Measurements from ENCODE around the gene IGLL5.
A peak's percentile ranks its signal among the peaks of the same experiment; 100 is the strongest.

IGLL5 gene

DNA sequence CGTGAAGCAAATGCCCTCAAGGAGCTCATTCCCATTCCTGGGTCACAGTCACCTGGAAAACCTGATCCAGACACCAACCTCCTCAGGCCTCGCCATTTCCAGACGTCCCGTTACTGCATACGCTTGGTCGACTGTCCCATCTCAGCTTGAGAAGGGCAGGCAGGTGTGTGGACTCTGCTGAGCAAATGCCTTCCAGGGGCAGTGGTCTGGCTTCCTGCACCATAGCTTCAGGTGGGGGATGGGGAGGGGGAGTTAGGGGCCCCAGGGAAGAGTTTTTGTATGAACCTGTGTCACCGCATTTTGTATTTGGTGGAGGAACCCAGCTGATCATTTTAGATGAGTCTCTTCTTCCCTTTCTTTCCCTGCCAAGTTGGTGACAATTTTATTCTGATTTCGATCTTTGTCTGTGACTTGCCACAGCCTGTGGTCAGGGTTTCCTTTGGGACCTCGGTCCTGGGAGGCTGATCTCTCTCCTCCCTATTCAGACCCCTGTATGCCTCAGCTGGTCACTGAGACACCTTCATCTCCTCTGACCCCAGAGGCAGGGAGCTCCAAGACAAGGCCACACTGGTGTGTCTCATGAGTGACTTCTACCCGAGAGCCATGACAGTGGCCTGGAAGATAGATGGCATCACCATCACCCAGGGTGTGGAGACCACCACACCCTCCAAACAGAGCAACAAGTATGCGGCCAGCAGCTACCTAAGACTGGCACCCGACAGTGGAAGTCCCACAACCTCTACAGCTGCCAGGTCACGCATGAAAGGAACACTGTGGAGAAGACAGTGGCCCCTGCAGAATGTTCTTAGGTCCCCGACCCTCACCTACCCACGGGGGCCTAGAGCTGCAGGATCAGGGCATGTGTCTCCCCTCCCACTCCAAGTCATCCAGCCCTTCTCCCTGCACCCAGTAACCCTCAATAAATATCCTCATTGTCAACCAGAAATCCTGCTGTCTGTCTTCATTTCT lies 22.9 kb downstream of the IGLL5 start:
- Mint-ChIP-seq H3K27me3 (no peaks in the 10 kb centered on the region), H3K36me3 (peaks cover 6% of the 10 kb centered on the region), H3K4me3 (no peak overlapping the region), H3K4me1 (peaks cover 48% of the 10 kb centered on the region), H3K27ac (peak overlapping the region; percentile 69), H3K9me3 (no peaks in the 10 kb centered on the region)
- ATAC-seq: no peak

DNA sequence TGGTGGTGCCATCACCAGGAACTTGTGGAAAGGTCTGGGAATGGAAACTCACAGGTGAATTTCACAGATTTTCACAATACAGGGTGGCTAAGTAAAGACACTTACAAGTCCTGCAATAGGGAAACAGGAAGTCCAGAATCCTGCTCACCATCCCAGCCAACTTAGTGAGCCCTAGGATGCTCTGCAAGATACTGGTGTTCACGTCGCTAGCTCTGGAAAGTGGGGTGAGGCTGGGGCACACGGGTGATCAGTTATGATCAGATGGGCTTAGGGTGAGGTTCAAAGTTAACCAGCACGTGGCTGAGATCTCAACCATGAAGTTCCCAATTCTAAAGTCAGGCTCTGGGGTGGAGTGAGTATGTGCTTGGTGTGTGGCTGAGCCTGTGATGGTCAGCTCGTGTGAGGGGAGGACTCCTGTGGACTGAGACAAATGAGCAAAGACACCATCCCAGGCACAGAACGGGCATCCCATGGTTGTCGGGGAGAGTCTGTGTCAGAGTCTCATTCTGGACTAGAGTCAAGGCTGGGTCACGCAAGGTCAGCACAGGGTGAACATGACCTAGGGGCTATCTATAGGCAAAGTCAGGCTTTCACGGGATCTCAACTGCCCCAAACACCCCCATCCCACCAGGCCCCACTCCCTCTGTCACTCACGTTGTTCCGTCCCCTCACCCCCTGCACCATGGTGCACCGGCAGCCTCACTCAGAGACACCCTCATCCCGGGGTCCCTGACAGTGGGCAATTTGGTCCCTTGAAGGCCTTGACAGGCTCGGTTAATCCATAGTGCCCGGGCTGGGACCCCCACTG lies 23.9 kb downstream of the IGLL5 start:
- Mint-ChIP-seq H3K27ac (peak overlapping the region; percentile 69), H3K4me3 (no peak overlapping the region), H3K36me3 (peaks cover 6% of the 10 kb centered on the region), H3K9me3 (no peaks in the 10 kb centered on the region), H3K4me1 (peaks cover 54% of the 10 kb centered on the region), H3K27me3 (no peaks in the 10 kb centered on the region)
- ATAC-seq: no peak

DNA sequence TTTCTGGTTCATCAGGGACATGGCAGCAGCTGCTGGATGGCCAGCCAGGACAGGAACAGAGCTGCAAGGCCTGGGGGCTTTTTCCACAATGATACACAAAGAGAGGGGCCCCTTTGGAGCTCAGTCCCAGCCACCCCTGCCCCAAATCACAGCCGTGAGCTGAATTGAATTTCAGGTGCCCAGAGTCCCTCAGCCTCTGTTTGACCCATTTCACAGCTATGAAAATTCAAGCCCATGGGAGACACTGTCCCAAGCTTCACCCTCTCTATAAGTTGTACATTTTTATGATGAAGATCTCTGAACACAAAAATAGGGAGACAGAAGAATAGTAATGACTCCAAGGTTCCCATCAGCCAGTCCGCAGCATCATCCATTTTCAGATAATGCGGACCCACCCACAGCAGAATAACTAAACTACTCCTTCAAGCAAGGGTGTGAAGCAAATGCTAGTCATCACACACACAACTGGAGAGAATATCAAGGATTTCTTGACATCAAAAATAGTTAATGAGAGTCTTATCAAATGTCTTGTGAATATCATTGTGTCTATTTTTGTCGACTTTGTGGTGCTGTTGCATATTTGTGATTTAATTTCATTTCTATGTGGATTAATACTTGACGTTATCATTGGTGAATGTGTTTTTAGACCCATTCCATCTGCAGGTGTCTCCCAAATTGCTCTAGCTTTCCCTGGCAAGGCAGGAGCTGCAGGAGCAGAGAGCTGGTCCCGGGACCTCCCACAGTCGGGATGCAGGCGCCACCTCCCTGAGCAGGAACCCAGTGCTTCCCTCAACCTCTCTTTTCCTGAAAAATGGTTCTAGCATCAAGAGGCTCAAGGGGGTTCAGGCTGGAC lies 24.7 kb downstream of the IGLL5 start:
- Mint-ChIP-seq H3K27me3 (no peaks in the 10 kb centered on the region), H3K4me1 (peaks cover 48% of the 10 kb centered on the region), H3K36me3 (no peaks in the 10 kb centered on the region), H3K27ac (no peak overlapping the region), H3K9me3 (no peaks in the 10 kb centered on the region), H3K4me3 (no peak overlapping the region)
- no peak for ATAC-seq

DNA sequence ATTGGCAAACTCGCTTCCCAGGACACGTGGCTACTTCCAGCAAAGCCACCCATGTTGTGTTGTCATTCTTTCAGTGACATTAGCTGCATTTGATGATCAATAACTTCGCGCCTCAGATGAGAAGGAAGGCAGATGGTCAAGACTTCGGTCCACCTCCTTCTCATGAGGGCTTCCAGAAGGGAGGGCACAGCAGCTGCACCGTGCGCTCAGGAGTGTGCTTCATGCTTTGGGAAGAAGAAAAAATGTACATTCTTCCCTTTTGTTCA lies 25.3 kb downstream of the IGLL5 start:
- ATAC-seq: no peak

DNA sequence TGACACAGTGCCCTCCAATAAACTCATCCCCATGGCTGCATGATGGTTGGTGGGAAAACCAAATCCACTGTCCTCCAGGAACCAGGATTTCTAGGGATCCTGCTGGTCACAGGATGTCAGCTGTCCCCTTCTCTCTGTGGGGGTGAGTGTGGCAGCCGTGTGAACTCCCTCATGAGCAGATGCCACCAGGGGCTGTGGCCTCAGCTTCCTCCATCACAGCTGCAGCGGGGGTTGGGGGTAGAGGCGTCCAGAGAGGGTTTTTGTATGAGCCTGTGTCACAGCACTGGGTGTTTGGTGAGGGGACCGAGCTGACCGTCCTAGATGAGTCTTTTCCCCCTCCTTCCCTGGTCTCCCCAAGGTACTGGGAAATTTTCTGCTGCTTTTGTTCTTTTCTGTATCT lies 26.4 kb downstream of the IGLL5 start:
- no peaks in the 10 kb centered on the region for H3K36me3 Mint-ChIP-seq
- H3K4me1 Mint-ChIP-seq: peaks cover 50% of the 10 kb centered on the region
- peak overlapping the region; percentile 78 for H3K27ac Mint-ChIP-seq
- peak; percentile 64 for ATAC-seq
- H3K27me3 Mint-ChIP-seq: no peaks in the 10 kb centered on the region
- no peak overlapping the region for H3K4me3 Mint-ChIP-seq
- no peaks in the 10 kb centered on the region for H3K9me3 Mint-ChIP-seq

More for the DNA sequence above, 25.3 kb downstream of the IGLL5 start:
- H3K36me3 Mint-ChIP-seq: no peaks in the 10 kb centered on the region
- H3K27me3 Mint-ChIP-seq: no peaks in the 10 kb centered on the region
- H3K27ac Mint-ChIP-seq: no peak overlapping the region
- H3K9me3 Mint-ChIP-seq: no peaks in the 10 kb centered on the region
- no peak overlapping the region for H3K4me3 Mint-ChIP-seq
- peaks cover 47% of the 10 kb centered on the region for H3K4me1 Mint-ChIP-seq

DNA sequence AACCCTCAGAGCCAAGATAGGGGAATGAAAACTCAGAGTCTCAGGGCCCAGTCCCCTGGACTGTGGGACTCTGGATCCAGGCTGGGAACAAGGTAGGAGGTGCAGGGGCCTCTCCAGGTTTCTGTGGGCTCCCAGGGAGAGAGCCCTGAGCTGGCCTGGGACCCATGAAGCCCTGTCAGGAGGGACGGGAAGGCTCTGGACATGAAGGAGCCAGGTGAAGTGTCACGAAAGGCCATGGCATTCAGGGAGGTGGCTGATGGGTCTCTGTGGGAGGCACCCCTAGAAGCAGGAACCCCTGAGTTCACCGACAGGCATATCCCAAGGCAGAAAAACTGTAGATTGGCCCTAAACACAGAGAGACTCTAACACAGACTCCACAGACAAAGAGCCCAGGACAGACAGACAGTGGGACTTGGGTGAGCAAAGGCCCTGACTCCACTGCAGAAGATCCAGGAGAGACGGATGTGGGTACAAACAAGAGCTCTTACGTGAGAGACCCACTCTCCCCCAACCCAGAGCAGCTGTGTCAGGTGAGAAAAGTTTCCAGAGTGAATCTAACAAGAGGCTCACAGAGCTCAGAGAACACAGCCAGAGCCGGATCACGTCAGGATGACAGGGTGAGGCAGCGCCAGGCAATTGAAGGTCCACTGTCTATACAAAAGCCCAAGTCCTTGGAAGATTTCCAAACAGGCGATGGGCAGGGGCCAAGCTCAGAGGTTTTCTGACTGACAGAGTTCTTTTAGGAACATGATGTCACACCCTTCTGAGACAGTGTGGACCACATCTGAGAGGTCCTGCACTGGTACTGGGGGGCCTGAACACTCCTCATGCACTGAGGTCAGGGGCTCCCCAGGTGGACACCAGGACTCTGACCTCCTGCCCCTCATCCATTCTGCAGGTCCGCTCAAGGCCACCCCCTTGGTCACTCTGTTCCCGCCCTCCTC lies 27.4 kb downstream of the IGLL5 start:
- no peaks in the 10 kb centered on the region for H3K9me3 Mint-ChIP-seq
- H3K36me3 Mint-ChIP-seq: no peaks in the 10 kb centered on the region
- peaks cover 56% of the 10 kb centered on the region for H3K4me1 Mint-ChIP-seq
- H3K27ac Mint-ChIP-seq: peak overlapping the region; percentile 78
- ATAC-seq: no peak
- H3K4me3 Mint-ChIP-seq: no peak overlapping the region
- H3K27me3 Mint-ChIP-seq: no peaks in the 10 kb centered on the region

DNA sequence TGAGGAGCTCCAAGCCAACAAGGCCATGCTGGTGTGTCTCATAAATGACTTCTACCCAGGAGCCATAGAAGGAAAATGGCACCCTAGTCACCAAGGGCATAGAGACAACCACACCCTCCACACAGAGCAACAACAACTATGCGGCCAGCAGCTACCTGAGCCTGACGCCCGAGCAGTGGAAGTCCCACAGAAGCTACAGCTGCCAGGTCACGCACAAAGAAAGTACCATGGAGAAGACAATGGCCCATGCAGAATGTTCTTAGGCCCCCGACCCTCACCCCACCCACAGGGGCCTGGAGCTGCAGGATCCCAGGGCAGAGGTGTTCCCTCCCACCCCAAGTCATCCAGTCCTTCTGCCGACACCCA lies 28.0 kb downstream of the IGLL5 start:
- no peak for ATAC-seq
- H3K9me3 Mint-ChIP-seq: no peaks in the 10 kb centered on the region
- no peak overlapping the region for H3K27ac Mint-ChIP-seq
- H3K4me3 Mint-ChIP-seq: no peak overlapping the region
- H3K4me1 Mint-ChIP-seq: peaks cover 56% of the 10 kb centered on the region
- no peaks in the 10 kb centered on the region for H3K27me3 Mint-ChIP-seq
- no peaks in the 10 kb centered on the region for H3K36me3 Mint-ChIP-seq

DNA sequence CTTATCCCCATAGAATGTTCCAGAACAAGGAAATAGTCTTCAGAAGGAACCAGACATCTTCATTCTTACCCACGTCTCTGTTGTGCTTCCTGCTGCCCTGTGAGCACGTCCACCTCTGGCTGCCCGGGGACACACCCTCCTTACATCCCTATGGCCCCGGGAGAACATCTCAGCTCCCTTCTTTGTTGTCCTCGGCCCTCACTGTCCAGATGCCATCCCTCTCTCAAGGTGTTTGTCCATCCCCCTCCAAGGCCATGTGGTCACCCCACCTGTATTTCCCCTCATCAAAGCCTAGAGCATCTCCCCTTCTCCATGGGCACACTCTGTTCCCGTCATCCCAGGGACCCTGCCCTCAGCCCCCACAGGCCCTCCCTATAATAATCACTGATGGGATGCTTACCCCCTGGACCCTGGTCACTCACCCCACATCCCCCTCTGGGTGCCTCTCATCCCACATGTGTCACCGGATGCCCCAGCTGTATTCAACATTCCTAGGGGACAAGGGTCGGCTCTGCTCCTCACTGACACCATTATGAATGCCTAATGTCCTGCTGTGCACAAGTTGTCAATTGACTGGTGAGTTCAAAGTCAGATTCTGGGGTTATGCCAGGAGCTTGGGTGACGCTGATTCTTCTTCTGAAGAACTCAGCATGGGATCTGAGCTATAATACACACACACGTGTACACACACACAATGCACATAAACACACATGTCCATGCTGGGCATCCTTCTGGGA lies 28.8 kb downstream of the IGLL5 start:
- no peak overlapping the region for H3K4me3 Mint-ChIP-seq
- no peaks in the 10 kb centered on the region for H3K27me3 Mint-ChIP-seq
- H3K36me3 Mint-ChIP-seq: no peaks in the 10 kb centered on the region
- peaks cover 56% of the 10 kb centered on the region for H3K4me1 Mint-ChIP-seq
- ATAC-seq: no peak
- no peak overlapping the region for H3K27ac Mint-ChIP-seq
- no peaks in the 10 kb centered on the region for H3K9me3 Mint-ChIP-seq

DNA sequence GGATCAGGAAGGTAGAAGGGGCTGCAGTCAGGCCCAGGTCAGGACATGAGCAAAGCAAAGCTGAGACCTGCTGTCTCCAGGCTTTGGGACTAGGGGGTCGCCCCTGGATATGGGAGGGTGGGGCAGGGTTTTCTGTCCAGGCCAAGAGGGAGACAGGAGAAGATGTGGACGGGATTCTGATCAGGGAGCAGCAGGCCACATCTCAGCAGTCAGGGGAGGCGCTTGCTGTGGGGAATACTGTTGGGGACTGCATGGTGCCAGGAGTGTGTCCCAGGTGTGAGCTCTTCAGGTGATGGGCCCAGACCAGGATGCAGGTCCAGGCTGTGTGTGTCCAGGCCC lies 29.3 kb downstream of the IGLL5 start:
- peaks cover 55% of the 10 kb centered on the region for H3K4me1 Mint-ChIP-seq
- H3K36me3 Mint-ChIP-seq: no peaks in the 10 kb centered on the region
- no peak for ATAC-seq
- no peaks in the 10 kb centered on the region for H3K9me3 Mint-ChIP-seq
- H3K27ac Mint-ChIP-seq: no peak overlapping the region
- H3K27me3 Mint-ChIP-seq: no peaks in the 10 kb centered on the region
- H3K4me3 Mint-ChIP-seq: no peak overlapping the region

DNA sequence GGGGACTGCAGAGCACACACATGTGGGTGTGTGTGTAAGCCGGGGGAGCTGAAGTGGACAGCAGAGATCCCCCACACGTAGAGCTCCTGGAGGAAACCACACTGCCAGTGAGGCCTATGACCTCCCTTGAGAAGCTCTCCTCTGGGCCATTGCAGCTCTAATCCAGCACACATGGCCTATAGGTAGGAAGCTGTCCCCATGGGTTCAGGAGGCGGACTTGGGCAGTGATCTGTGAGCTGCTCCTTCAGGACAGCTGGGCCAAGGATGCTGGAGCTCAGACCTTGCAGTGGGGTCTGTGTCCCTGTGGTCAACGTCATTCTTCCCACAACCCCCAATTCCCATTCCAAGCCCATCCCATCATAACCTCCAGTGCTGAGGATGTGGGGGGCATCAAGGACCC lies 29.8 kb downstream of the IGLL5 start:
- no peak for ATAC-seq
- Mint-ChIP-seq H3K27ac (no peak overlapping the region), H3K27me3 (no peaks in the 10 kb centered on the region), H3K4me3 (no peak overlapping the region), H3K4me1 (peaks cover 60% of the 10 kb centered on the region), H3K36me3 (no peaks in the 10 kb centered on the region), H3K9me3 (no peaks in the 10 kb centered on the region)

DNA sequence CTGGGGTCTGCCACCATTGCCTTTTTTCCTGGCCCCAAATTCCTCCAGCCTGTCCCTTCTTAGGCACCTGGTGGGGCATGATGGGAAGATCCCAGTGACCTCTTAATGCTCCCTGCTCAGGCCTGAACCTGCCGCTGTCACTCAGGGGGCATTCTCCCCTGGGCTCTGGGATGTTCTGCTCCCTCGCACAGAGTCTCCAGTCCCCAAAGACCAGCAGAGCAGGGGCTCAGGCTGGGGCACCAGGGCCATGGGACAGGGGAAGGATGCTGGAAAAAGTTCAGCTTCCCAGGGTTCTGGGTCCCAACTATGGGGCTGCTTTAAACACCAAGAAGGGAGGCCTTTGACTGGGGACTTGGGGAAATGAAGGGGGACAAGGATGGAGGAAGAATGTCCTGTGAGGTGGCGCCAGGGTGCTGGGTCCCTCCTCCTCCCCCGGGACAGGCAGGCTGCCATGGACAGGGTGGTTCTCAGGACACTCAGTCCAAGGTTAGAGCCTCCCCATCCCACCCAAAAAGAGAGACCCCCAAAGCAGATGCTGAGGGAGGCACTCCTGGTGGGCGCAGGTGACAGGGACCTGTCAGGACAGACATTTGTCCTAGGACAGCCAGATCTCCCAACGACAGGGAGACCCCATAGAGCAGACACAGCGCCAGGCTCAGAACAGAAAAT lies 30.8 kb downstream of the IGLL5 start:
- H3K4me3 Mint-ChIP-seq: no peak overlapping the region
- H3K9me3 Mint-ChIP-seq: no peaks in the 10 kb centered on the region
- H3K36me3 Mint-ChIP-seq: no peaks in the 10 kb centered on the region
- H3K27ac Mint-ChIP-seq: peak overlapping the region; percentile 44
- no peaks in the 10 kb centered on the region for H3K27me3 Mint-ChIP-seq
- ATAC-seq: no peak
- H3K4me1 Mint-ChIP-seq: peaks cover 70% of the 10 kb centered on the region

DNA sequence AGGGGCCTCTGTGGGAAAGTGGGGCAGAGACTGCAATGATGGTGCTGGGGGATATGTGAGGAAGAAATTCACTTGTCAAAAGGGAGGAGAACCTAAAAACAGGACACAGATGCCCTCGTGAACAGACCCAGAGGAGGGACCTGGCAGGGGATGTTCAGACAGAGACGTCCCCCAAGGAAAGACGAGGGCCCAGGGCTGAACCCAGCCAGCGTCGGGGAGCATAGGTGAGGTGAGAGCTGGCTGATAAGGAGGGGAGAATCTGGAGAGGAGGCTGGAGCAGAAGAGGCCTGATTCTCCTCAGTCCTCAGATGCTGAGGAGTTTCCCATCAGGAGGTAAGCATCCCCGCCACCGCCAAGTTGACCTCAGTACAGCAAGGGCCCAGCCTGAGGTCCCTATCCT lies 31.4 kb downstream of the IGLL5 start:
- Mint-ChIP-seq H3K9me3 (no peaks in the 10 kb centered on the region), H3K27me3 (no peaks in the 10 kb centered on the region), H3K4me1 (peaks cover 67% of the 10 kb centered on the region), H3K27ac (peak overlapping the region; percentile 44), H3K4me3 (no peak overlapping the region), H3K36me3 (no peaks in the 10 kb centered on the region)
- no peak for ATAC-seq

DNA sequence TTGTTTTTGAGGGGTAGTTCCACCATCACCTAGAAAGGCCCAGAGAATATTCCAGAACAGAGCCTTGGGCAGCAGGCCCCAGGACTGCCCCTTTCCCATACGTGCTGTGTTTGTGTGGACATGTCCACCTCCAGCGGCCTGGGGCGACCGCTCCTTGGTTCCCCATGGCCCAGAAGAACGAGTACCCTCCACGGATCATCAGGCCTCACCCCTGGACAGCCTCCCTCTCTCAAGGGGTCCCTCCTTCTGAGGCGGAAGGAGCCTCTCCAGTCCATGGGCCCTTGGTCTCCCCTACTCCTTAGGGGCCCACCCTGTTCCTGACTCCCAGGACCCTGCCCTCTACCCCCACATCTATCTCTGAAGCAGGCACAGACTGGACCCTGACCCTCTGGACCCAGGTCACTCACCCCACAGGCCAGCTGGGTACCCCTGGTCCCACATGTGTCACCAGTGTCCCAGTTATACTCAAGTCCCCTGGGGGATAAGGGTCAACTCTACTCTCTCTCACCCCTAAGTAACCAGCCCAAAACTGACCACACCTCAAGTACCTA lies 32.6 kb downstream of the IGLL5 start:
- H3K27ac Mint-ChIP-seq: no peak overlapping the region

More for the DNA sequence above, 32.6 kb downstream of the IGLL5 start:
- H3K9me3 Mint-ChIP-seq: no peaks in the 10 kb centered on the region
- H3K36me3 Mint-ChIP-seq: no peaks in the 10 kb centered on the region
- no peaks in the 10 kb centered on the region for H3K27me3 Mint-ChIP-seq
- H3K4me3 Mint-ChIP-seq: no peak overlapping the region
- peak; percentile 3 for ATAC-seq
- H3K4me1 Mint-ChIP-seq: peaks cover 67% of the 10 kb centered on the region
